Activated B cell treated with CpG ODN at 0.5 μM for 24 hours (primary cell): Measurements from ENCODE around the gene NOX4. TPM values are rescaled to one million over a fixed set of nuclear protein-coding genes. Genes with fewer than 3 reads are reported as not detected.
"Not testable (repeated sequence)": the region's sequence is repeated elsewhere in the genome, so short reads cannot be mapped to it uniquely, and the experiment has no call there.

Source experiments
- ATAC-seq: fragments of 200-7000 bp; cut with Tn5 transposase; one replicate; pipeline ENCODE4 v1.10.0; 2021; ENCODE audit warnings: low read depth, mild to moderate bottlenecking, moderate library complexity
- CTCF ChIA-PET: fragments of 350-600 bp; sonication (Branson Sonifier 250); formaldehyde crosslinking; loops from one replicate; lab custom pipeline; 2021; ENCODE audit warnings: antibody characterized with exemption; lab: Charles Lee
- POLR2A ChIA-PET: fragments of 350-600 bp; sonication (Branson Sonifier 250); formaldehyde crosslinking; loops from one replicate; lab custom pipeline; 2021; ENCODE audit warnings: antibody characterized with exemption; lab: Charles Lee
- DNase-seq: peaks from one replicate; pipeline ENCODE4 v3.0.0; 2022
- H3K27ac Mint-ChIP-seq: one replicate; pipeline ENCODE4 v1.8.0; 2020; ENCODE audit warnings: mixed read lengths
- H3K27me3 Mint-ChIP-seq: one replicate; pipeline ENCODE4 v1.8.0; 2021; ENCODE audit warnings: mixed read lengths
- H3K36me3 Mint-ChIP-seq: one replicate; pipeline ENCODE4 v1.8.0; 2021; ENCODE audit warnings: low read depth, mixed read lengths
- H3K4me1 Mint-ChIP-seq: one replicate; pipeline ENCODE4 v1.8.0; 2021; ENCODE audit warnings: mixed read lengths
- H3K4me3 Mint-ChIP-seq: one replicate; pipeline ENCODE4 v1.8.0; 2020; ENCODE audit warnings: mild to moderate bottlenecking, mixed read lengths
- H3K9me3 Mint-ChIP-seq: one replicate; pipeline ENCODE4 v1.8.0; 2020; ENCODE audit warnings: mixed read lengths
- intact Hi-C: fragments of 100-400 bp; cut with micrococcal nuclease; formaldehyde crosslinking; loops from one replicate; pipeline ENCODE4 v1.15.1; 2024
- total RNA-seq: library from RNA; stranded (reverse); gene quantifications from 2 replicates; pipeline ENCODE4 v1.2.3, GENCODE V29; 2022
- TF ChIP-seq, protein P1 (sequence below): fragments of 200-600 bp; IDR thresholded peaks from one replicate; pipeline ENCODE4 v1.8.0; 2022; ENCODE audit warnings: antibody characterized with exemption, mild to moderate bottlenecking

Gene NOX4
- total RNA-seq, 1 donor from 2014 or later: not detected

- H3K4me1 Mint-ChIP-seq, POLR2A ChIA-PET, H3K27me3 Mint-ChIP-seq, intact Hi-C loops, ATAC-seq, H3K27ac Mint-ChIP-seq, H3K36me3 Mint-ChIP-seq, CTCF ChIA-PET, H3K4me3 Mint-ChIP-seq, H3K9me3 Mint-ChIP-seq, DNase-seq: not testable (repeated sequence)
These were observed 108.2 kb downstream of the NOX4 start for GRCh38 chr11:89382986-89383385.

DNA sequence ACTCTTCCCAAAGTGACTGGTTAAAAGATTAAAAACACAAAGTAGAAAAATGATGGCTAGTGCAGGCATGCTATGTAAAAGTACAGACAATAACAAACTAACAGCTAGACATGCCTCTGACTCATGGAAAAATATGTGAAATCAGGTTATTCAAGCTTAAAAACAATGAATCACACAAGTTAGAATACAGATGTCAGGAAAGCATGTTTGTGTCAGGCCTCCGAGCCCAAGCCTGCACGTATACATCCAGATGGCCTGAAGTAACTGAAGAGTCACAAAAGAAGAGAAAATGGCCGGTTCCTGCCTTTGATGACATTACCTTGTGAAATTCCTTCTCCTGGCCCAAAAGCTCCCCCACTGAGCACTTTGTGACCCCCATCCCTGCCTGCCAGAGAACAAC, 110.1 kb downstream of the NOX4 start:
- no peaks in the 10 kb centered on the region for H3K4me1 Mint-ChIP-seq
- H3K27ac Mint-ChIP-seq: no peak overlapping the region
- intact Hi-C loops: no loop called here
- DNase-seq (no peak), ATAC-seq (no peak)
- H3K4me3 Mint-ChIP-seq: no peak overlapping the region
- TF ChIP-seq, protein P1, sequence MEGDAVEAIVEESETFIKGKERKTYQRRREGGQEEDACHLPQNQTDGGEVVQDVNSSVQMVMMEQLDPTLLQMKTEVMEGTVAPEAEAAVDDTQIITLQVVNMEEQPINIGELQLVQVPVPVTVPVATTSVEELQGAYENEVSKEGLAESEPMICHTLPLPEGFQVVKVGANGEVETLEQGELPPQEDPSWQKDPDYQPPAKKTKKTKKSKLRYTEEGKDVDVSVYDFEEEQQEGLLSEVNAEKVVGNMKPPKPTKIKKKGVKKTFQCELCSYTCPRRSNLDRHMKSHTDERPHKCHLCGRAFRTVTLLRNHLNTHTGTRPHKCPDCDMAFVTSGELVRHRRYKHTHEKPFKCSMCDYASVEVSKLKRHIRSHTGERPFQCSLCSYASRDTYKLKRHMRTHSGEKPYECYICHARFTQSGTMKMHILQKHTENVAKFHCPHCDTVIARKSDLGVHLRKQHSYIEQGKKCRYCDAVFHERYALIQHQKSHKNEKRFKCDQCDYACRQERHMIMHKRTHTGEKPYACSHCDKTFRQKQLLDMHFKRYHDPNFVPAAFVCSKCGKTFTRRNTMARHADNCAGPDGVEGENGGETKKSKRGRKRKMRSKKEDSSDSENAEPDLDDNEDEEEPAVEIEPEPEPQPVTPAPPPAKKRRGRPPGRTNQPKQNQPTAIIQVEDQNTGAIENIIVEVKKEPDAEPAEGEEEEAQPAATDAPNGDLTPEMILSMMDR: no peak
- H3K36me3 Mint-ChIP-seq: no peaks in the 10 kb centered on the region
- no peaks in the 10 kb centered on the region for H3K27me3 Mint-ChIP-seq
- peaks cover 7% of the 10 kb centered on the region for H3K9me3 Mint-ChIP-seq
- ChIA-PET POLR2A (no interaction called here), CTCF (no interaction called here)

DNA sequence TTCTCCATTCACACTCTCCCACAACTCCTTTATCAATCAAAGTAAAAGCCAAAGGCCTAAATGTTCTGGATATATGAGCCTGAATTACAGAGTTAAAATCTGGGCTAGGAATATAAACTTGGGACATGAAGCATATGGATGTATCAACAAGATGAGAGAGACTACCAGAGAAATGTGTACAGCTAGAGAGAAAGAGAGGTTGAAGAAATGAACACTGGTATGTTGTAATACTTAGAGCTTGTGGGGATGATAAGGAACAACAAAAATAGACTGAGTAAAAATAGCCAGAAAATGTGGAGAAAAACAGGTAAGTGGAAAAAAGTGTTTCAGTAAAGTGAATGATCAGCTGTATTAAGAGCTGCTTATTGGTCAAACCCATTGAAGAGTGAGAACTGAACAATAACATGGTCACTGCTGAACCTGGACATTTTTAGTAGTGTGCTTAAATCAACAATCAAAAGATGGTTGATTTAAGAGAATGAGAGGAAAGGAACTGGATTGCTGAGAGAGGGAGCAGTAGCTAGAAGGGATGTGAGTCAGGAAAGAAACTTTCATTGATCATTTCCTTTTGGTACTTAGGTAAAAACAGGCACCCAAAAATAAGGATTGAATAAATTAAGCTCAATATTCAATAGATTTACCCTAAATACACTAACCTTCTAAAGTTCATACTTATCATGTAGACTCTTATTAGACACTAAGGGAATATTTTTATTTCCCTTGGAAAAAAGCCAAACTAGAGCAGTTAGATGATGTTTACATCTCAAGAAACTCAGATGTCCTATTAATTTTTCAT, 111.0 kb downstream of the NOX4 start:
- intact Hi-C loops, H3K4me3 Mint-ChIP-seq, H3K9me3 Mint-ChIP-seq, H3K27me3 Mint-ChIP-seq, POLR2A ChIA-PET, CTCF ChIA-PET, H3K4me1 Mint-ChIP-seq, DNase-seq, ATAC-seq, H3K36me3 Mint-ChIP-seq, H3K27ac Mint-ChIP-seq: not testable (repeated sequence)

DNA sequence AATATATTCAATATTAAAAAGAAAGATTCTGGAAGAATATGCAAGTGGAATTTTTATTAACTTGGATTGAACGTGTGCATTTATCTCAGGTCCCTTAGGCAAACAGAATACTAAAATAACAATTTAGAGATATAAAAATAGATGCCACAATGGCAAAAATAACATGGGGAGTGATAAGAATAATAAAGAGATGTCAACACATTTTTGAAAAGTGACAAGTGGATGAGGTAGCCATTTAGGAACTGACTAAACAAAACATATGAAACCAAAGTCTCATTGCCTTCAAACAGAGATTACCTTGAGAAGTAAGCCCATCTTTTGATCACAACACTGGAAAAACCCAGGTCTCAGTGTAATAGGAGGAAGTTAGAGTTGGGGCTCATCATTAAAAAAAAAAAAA, 112.2 kb downstream of the NOX4 start:
- H3K4me3 Mint-ChIP-seq, H3K9me3 Mint-ChIP-seq, CTCF ChIA-PET, POLR2A ChIA-PET, H3K27me3 Mint-ChIP-seq, ATAC-seq, H3K27ac Mint-ChIP-seq, H3K4me1 Mint-ChIP-seq, DNase-seq, intact Hi-C loops, H3K36me3 Mint-ChIP-seq: not testable (repeated sequence)

- DNase-seq, CTCF ChIA-PET, H3K4me3 Mint-ChIP-seq, POLR2A ChIA-PET, H3K4me1 Mint-ChIP-seq, H3K27ac Mint-ChIP-seq, H3K9me3 Mint-ChIP-seq, intact Hi-C loops, H3K36me3 Mint-ChIP-seq, ATAC-seq, H3K27me3 Mint-ChIP-seq: not testable (repeated sequence)
These were observed 121.8 kb downstream of the NOX4 start for GRCh38 chr11:89369356-89369755.

DNA sequence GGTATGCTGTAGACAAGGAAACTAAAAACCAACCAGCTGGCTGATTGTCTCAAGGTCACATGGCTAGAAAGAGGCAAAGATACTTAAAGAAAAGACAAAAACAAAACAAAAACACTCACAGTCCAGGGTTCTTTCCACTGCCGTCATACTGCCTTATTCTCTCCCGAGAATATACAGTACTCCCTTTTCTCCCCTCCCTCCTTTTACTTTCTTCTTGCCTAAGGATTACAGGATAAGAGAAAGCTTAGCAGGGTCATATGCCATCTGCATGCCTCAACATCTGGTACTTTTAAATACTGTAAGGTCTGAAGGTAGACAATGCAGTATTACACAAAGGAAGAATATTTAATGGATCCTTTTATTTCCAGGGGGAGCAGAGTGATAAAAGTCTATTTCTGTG, 126.3 kb downstream of the NOX4 start:
- H3K27me3 Mint-ChIP-seq, ATAC-seq, intact Hi-C loops, POLR2A ChIA-PET, CTCF ChIA-PET, DNase-seq, H3K36me3 Mint-ChIP-seq, H3K4me1 Mint-ChIP-seq, H3K9me3 Mint-ChIP-seq, H3K4me3 Mint-ChIP-seq, H3K27ac Mint-ChIP-seq: not testable (repeated sequence)

DNA sequence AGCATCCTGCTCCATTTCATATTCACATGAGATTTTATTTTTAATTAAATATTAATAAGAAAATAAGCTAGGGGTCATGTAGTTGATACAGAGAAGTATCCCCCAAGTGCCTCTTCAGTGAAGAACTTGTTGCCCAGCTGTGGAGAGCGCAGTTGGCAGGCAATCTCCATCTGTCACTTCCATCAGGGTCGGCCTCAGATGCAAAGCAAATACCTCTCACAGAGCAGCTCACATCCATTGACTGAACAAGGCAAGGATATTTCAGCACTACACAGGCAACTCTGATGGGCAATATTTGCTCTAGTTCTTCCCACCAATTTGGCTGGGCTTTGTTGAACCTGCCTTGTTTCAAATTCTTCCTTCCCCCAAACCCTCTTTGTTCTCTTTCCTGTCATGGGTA, 129.4 kb downstream of the NOX4 start:
- Mint-ChIP-seq H3K36me3 (no peaks in the 10 kb centered on the region), H3K4me1 (no peaks in the 10 kb centered on the region), H3K27ac (no peak overlapping the region), H3K9me3 (no peaks in the 10 kb centered on the region), H3K4me3 (no peak overlapping the region), H3K27me3 (no peaks in the 10 kb centered on the region)
- TF ChIP-seq, protein P1: no peak
- no peak for ATAC-seq
- ChIA-PET CTCF (no interaction called here), POLR2A (no interaction called here)
- intact Hi-C loops: no loop called here
- DNase-seq: no peak

DNA sequence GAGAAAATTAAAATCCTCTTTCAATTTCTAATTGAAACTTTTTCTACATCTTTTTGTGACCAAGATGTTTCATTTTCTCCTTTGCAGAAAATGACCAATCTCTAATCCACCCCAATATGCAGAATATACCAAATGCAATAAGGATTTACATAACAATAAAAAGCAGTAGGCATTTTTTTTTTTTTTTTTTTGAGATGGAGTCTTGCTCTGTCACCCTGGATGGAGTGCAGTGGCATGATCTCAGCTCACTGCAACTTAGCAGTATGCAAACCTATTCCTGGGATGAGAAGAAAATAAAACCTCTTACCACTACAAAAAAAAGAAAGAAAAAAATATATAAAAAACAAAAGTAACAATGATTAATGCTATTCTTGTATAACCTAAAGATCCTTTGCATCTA, 132.0 kb downstream of the NOX4 start:
- ATAC-seq, intact Hi-C loops, POLR2A ChIA-PET, H3K36me3 Mint-ChIP-seq, CTCF ChIA-PET, DNase-seq, H3K9me3 Mint-ChIP-seq, H3K27me3 Mint-ChIP-seq, H3K27ac Mint-ChIP-seq, H3K4me3 Mint-ChIP-seq, H3K4me1 Mint-ChIP-seq: not testable (repeated sequence)
